Measurements from ENCODE around the gene HPCAL1.
A peak's percentile ranks its signal among the peaks of the same experiment; 100 is the strongest.
"Not testable (repeated sequence)": the region's sequence is repeated elsewhere in the genome, so short reads cannot be mapped to it uniquely, and the experiment has no call there.

The HPCAL1 gene

DNA sequence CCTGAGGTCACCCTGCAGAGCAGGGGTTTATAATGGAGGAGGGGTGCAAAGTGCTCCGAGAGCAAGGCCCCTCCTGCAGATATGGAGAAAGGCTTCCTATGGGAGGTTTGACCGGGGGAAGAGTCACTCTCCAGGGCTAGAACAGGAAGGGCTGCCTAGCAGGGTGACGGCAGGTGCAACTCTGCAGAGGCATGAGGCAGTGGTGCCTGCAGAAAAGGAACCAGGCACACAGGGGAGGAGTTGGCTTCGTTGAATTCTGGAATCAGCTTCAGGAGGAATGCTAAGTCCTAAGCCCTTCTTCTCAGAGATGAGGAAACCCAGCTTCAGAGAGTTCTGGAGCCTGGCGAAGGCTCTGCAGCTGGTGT, 17.5 kb upstream of the HPCAL1 start:
- DNase-seq: peak in 1 of 2 experiments; percentile 90

GRCh38 chr2:10285556-10286198, 17.0 kb upstream of the HPCAL1 start:
- DNase-seq: peak; percentile 96 to 97

GRCh38 chr2:10286216-10287037, 16.3 kb upstream of the HPCAL1 start:
- DNase-seq: peak; percentile 86 to 95

DNA sequence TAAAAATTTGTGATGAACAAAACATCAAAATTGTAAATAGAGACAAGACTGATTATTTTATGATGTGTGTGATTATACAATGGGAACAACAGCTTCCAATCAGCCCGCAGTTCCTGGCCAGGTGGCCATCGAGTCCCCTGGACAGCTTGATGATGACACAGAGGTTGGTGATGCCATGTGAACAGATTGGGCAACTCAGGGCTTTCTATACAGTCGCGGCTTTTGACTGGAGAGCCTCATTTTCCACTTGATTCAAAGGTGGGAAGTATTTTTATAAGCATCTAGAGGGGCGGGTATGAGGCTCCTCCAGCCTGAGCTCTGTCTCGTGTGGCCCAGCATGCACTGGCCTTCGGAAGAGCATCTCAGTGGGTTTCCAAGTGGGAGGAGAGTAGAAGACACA, 14.9 kb upstream of the HPCAL1 start:
- peak; percentile 13 to 70 for DNase-seq

GRCh38 chr2:10288606-10289005, 14.1 kb upstream of the HPCAL1 start:
- no peak for DNase-seq

DNA sequence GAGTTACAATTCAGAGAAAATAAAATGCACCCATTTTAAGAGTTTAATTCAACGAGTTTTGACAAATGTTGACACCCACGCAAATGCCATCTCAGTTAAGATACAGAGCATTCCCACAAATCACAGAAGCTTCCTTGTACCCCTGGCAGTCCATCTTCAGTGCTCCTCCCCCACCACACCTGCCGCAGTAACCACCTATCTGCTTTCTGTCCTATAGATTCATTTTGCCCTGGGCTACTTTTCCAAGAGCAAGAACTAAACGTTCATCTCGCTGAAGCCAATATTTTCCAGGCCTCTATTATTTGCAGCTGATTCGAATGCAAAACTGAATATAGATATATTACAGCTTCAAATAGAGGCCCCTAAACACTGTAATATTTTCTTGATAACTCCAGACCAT, 13.4 kb upstream of the HPCAL1 start:
- no peak for DNase-seq

DNA sequence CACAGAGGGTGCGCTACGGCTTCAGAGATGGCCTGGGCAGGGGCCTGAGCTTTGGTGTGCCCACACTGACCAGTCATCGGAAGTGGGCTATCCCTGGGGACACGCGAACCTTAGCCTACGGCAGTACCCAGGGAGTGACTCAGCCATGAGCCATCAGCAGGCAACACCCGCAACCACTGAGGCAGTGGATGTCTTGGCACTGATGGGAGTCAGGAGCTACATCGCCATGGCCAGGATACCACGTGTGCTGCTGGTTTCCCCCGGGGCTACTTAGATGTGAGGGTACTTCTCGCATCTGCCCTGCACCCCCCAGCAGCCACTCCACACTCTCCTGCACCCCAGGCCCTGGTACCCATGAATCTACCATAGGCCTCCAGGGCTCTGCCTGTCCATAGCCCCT, 12.8 kb upstream of the HPCAL1 start:
- no peak for DNase-seq

DNA sequence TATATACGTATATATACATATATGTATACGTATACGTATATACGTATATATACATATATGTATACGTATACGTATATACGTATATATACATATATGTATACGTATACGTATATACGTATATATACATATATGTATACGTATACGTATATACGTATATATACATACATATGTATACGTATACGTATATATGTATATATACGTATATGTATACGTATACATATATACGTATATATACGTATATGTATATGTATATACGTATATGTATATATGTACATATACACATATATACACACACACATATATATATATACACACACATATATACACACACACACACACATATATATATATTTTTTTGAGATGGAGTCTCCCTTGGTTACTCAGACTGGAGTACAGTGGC, 11.3 kb upstream of the HPCAL1 start:
- not testable (repeated sequence) for DNase-seq

DNA sequence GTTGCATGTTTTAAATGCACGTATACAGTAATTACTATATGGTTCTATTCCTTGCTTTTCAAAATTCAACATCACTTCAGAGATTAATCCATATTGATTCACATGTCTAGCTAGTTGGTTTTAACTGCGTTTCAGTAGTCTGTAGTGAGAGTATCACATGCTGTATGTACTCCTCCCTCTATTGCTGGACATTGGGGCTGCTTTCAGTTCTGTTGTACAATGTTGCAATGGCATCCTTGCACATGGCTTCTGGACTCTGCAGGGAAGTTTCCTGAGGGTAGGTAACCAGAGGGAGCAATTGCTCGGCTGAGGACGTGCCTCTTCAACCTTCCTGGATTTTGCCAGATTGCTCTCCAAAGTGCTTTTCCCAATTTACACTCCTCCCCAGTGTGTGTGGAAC, 10.7 kb upstream of the HPCAL1 start:
- no peak for DNase-seq

DNA sequence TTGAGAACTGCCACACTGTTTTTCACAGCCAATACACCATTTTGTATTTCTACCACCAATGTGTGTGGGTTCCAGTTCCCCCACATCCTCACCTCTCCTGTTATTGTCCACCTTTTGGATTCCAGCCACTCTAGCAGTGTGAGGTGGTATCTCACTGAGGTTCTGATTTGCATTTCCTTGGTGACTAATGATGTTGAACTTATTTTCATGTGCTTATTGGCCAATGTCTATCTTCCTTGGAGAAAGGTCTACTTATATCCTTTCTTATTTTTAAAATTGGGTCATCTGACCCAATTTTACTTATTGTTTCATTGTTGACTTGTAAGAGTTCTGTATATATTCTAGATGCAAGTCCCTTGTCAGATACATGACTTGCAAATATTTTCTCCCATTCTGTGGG, 9.1 kb upstream of the HPCAL1 start:
- DNase-seq: no peak

GRCh38 chr2:10294077-10294476, 8.6 kb upstream of the HPCAL1 start:
- no peak for DNase-seq

GRCh38 chr2:10295649-10296048, 7.1 kb upstream of the HPCAL1 start:
- DNase-seq: not testable (repeated sequence)

GRCh38 chr2:10296142-10296541, 6.6 kb upstream of the HPCAL1 start:
- no peak for DNase-seq

- DNase-seq: no peak
Measured at GRCh38 chr2:10297191-10297830, 5.4 kb upstream of the HPCAL1 start.

GRCh38 chr2:10297959-10298531, 4.7 kb upstream of the HPCAL1 start:
- DNase-seq: peak; percentile 13 to 48

DNA sequence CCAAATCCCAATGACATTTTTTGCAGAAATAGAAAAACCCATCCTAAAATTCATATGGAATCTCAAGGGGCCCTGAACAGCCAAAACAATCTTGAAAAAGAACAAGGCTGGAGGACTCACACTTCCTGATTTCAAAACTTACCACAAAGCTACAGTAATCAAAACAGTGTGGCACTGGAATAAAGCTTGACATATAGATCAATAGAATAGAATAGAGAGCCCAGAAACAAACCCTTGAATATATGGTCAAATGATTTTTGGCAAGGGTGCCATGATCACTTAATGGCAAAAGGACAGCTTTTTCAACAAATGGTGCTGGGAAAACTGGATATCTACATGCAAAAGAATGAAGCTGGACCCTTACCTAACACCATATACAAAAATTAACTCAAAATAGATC, 3.9 kb upstream of the HPCAL1 start:
- DNase-seq: not testable (repeated sequence)

- no peak for DNase-seq
Measured at GRCh38 chr2:10300328-10300920, 2.3 kb upstream of the HPCAL1 start.

- DNase-seq: no peak
Measured at GRCh38 chr2:10300997-10301940, 1.4 kb upstream of the HPCAL1 start.

DNA sequence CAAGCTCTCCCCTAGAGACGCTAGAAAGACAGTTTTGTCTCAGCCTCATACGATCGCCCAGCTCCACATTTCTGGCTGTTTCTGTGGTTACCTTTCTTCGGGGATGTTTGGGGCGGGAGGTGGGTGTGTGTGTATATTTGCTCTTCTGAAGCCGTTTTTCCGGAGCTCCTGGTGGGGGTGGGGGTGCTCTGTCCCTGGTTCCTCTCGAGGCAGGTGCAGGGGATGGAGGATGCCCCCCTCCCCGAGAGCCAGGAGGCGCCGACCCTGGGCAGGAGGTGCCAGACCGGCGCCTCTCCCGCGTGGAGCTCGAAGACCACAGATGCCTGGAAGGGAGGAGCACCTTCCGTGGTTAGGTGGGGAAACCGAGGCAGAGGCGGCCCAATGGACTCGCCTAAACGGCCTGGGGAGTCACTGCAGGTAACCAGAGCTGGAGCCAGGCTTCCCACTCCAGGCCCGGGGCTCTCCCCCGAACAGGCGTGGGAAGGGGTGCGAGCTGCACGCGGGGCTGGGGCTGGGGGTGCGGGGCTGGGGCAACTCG, 694 bp upstream of the HPCAL1 start:
- peak; percentile 12 to 46 for DNase-seq

- no peak for DNase-seq
Measured at GRCh38 chr2:10303181-10303693, 533 bp downstream of the HPCAL1 start.

DNA sequence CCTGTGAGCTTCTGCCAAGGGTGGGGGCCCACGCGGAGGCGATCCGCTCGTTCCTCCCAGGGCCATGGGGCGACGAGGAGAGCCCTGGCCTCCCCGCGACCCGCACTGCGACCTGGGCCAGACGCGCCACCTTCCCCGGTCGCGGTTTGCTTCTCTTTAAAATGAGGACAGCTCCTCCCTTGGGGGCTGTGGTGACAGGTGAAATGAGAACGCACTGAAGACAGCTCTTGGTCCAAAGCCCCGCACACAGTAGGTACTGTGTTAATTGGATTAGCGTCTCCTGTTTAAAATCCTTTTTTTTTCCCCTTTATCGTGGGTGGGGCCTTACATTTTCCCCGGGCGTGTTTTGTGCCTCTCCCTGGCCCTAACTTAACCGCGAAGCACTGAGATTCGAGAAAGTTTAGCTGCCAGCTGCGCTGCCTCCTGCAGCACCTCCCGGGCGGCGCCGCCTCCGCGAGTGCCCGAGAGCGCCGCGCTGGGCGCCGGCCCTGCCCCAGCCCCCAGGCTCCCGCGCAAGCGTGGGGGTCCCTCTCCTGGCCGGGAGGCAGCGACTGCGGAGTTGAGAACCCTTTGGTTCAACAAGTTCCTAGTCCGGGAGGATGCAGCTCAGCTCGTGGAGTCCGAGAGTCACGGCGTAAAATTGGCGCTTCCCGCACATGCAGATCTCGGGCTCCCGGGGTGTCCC, 1.1 kb downstream of the HPCAL1 start:
- DNase-seq: peak in 1 of 2 experiments; percentile 46

Measured in SHP77 (cell line).